Measurements from ENCODE around the gene SPATA13.

Gene SPATA13

GRCh38 chr13:24153347-24153746, 7.2 kb upstream of the SPATA13 start:
- H3K4me2 ChIP-seq (ENCODE audit: low read length) = no peak overlapping the region
- no peaks in the 10 kb centered on the region for H3K79me2 ChIP-seq (ENCODE audit: low read length)
- H3K27me3 ChIP-seq (ENCODE audit: low read depth, low read length) = peaks cover 3% of the 10 kb centered on the region; the same call in 1 of the 2 replicates
- no peaks in the 10 kb centered on the region for H3K4me1 ChIP-seq (ENCODE audit: low read length)
- H3K9ac ChIP-seq (ENCODE audit: low read length) = no peak overlapping the region
- H4K20me1 ChIP-seq (ENCODE audit: insufficient read depth, low read length) = no peaks in the 10 kb centered on the region
- TF ChIP-seq CTCF (IDR thresholded peaks at IDR 0.05; ENCODE audit: low read depth, low read length) (no peak), EZH2phosphoT487 (IDR thresholded peaks at IDR 0.05; ENCODE audit: low read depth) (no peak)
- no peak overlapping the region for H3K27ac ChIP-seq (ENCODE audit: low read length)
- no peak overlapping the region for H3K4me3 ChIP-seq (ENCODE audit: low read length)
- H3K9me3 ChIP-seq (ENCODE audit: insufficient read depth, low read length) = no peaks in the 10 kb centered on the region
- H2AFZ ChIP-seq (ENCODE audit: low read depth, low read length) = no peak overlapping the region
- no peaks in the 10 kb centered on the region for H3K36me3 ChIP-seq (replicated peaks; ENCODE audit: low read depth, low read length)

- H3K27me3 ChIP-seq (ENCODE audit: low read depth, low read length) = peaks cover 3% of the 10 kb centered on the region; the same call in 1 of the 2 replicates
- H4K20me1 ChIP-seq (ENCODE audit: insufficient read depth, low read length) = no peaks in the 10 kb centered on the region
- no peak overlapping the region for H3K4me3 ChIP-seq (ENCODE audit: low read length)
- no peaks in the 10 kb centered on the region for H3K4me1 ChIP-seq (ENCODE audit: low read length)
- no peak overlapping the region for H2AFZ ChIP-seq (ENCODE audit: low read depth, low read length)
- no peak overlapping the region for H3K27ac ChIP-seq (ENCODE audit: low read length)
- no peak overlapping the region for H3K9ac ChIP-seq (ENCODE audit: low read length)
- no peaks in the 10 kb centered on the region for H3K36me3 ChIP-seq (replicated peaks; ENCODE audit: low read depth, low read length)
- H3K4me2 ChIP-seq (ENCODE audit: low read length) = no peak overlapping the region
- H3K79me2 ChIP-seq (ENCODE audit: low read length) = no peaks in the 10 kb centered on the region
- no peaks in the 10 kb centered on the region for H3K9me3 ChIP-seq (ENCODE audit: insufficient read depth, low read length)
- TF ChIP-seq EZH2phosphoT487 (IDR thresholded peaks at IDR 0.05; ENCODE audit: low read depth) (no peak), CTCF (IDR thresholded peaks at IDR 0.05; ENCODE audit: low read depth, low read length) (no peak)
Measured at GRCh38 chr13:24153979-24154701, 6.4 kb upstream of the SPATA13 start.

- H3K9ac ChIP-seq (ENCODE audit: low read length) = no peak overlapping the region
- peaks cover 3% of the 10 kb centered on the region for H3K27me3 ChIP-seq (ENCODE audit: low read depth, low read length)
- no peaks in the 10 kb centered on the region for H3K9me3 ChIP-seq (ENCODE audit: insufficient read depth, low read length)
- no peak overlapping the region for H3K4me2 ChIP-seq (ENCODE audit: low read length)
- H3K4me3 ChIP-seq (ENCODE audit: low read length) = no peak overlapping the region
- no peak overlapping the region for H3K27ac ChIP-seq (ENCODE audit: low read length)
- peaks cover 4% of the 10 kb centered on the region; the same call in 1 of the 2 replicates for H3K79me2 ChIP-seq (ENCODE audit: low read length)
- H3K4me1 ChIP-seq (ENCODE audit: low read length) = peaks cover 13% of the 10 kb centered on the region
- TF ChIP-seq CTCF (IDR thresholded peaks at IDR 0.05; ENCODE audit: low read depth, low read length) (no peak), EZH2phosphoT487 (IDR thresholded peaks at IDR 0.05; ENCODE audit: low read depth) (no peak)
- H2AFZ ChIP-seq (ENCODE audit: low read depth, low read length) = no peak overlapping the region
- peaks cover 7% of the 10 kb centered on the region for H4K20me1 ChIP-seq (ENCODE audit: insufficient read depth, low read length)
- H3K36me3 ChIP-seq (replicated peaks; ENCODE audit: low read depth, low read length) = no peaks in the 10 kb centered on the region
Measured at GRCh38 chr13:24159357-24159756, 1.2 kb upstream of the SPATA13 start.

GRCh38 chr13:24161010-24161775, 673 bp downstream of the SPATA13 start:
- Histone ChIP-seq H4K20me1 (ENCODE audit: insufficient read depth, low read length) (peaks cover 7% of the 10 kb centered on the region), H3K9ac (ENCODE audit: low read length) (peak overlapping the region; percentile 80), H2AFZ (ENCODE audit: low read depth, low read length) (peak overlapping the region; percentile 92), H3K9me3 (ENCODE audit: insufficient read depth, low read length) (no peaks in the 10 kb centered on the region), H3K27me3 (ENCODE audit: low read depth, low read length) (peaks cover 3% of the 10 kb centered on the region), H3K4me2 (ENCODE audit: low read length) (peak overlapping the region; percentile 83), H3K27ac (ENCODE audit: low read length) (no peak overlapping the region), H3K4me3 (ENCODE audit: low read length) (peak overlapping the region; percentile 90), H3K36me3 (replicated peaks; ENCODE audit: low read depth, low read length) (no peaks in the 10 kb centered on the region), H3K79me2 (ENCODE audit: low read length) (peaks cover 4% of the 10 kb centered on the region; the same call in 1 of the 2 replicates), H3K4me1 (ENCODE audit: low read length) (peaks cover 13% of the 10 kb centered on the region)
- TF ChIP-seq EZH2phosphoT487 (IDR thresholded peaks at IDR 0.05; ENCODE audit: low read depth) (no peak), CTCF (IDR thresholded peaks at IDR 0.05; ENCODE audit: low read depth, low read length) (peak; percentile 19; the same call in 1 of the 2 replicates)

Measured in OCI-LY3 (cell line).